Measurements from ENCODE around the gene TXNDC15.

The TXNDC15 gene

GRCh38 chr5:134943547-134943946 lies 69.4 kb downstream of the TXNDC15 start:
- in situ Hi-C loops (cut with HindIII; ENCODE audit: low sequenced_read_pairs), result no loop called here
- TF ChIP-seq CTCF (IDR thresholded peaks at IDR 0.05; ENCODE audit: low read depth, low read length), result no peak
- H3K4me3 ChIP-seq (ENCODE audit: low read depth, low read length), result no peak overlapping the region
- no peak for DNase-seq (ENCODE audit: low read depth, low spot score)

GRCh38 chr5:134944630-134945029 lies 70.5 kb downstream of the TXNDC15 start:
- H3K4me3 ChIP-seq (ENCODE audit: low read depth, low read length), result no peak overlapping the region
- in situ Hi-C loops (cut with HindIII; ENCODE audit: low sequenced_read_pairs), result no loop called here
- DNase-seq (ENCODE audit: low read depth, low spot score), result no peak

GRCh38 chr5:134945041-134945440 lies 70.9 kb downstream of the TXNDC15 start:
- TF ChIP-seq CTCF (IDR thresholded peaks at IDR 0.05; ENCODE audit: low read depth, low read length), result no peak
- no peak overlapping the region for H3K4me3 ChIP-seq (ENCODE audit: low read depth, low read length)
- no peak for DNase-seq (ENCODE audit: low read depth, low spot score)
- in situ Hi-C loops (cut with HindIII; ENCODE audit: low sequenced_read_pairs), result no loop called here

More at GRCh38 chr5:134944630-134945029, 70.5 kb downstream of the TXNDC15 start:
- TF ChIP-seq CTCF (IDR thresholded peaks at IDR 0.05; ENCODE audit: low read depth, low read length), result no peak

DNA sequence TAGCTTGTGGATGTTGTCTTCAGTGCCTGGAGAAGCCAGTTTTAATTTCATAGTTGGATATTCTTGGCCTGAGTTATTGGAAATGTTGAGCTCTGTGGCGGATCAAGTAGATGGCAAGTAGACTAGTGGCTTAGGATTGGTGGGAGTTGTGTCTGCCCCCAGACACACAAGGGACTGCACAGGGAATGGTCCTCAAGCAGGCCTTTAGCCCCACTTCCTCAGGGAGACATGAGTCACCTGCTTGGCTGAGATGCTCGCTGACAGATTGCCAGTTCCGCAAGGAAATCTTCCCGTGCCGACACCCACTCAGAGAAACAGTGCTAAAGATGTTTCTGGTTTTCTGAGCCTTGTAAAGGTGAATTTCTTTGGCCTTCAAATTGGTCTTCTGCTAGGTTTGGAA lies 74.7 kb downstream of the TXNDC15 start:
- in situ Hi-C loops (cut with HindIII; ENCODE audit: low sequenced_read_pairs), result no loop called here
- H3K4me3 ChIP-seq (ENCODE audit: low read depth, low read length), result no peak overlapping the region
- no peak for TF ChIP-seq CTCF (IDR thresholded peaks at IDR 0.05; ENCODE audit: low read depth, low read length)
- peak; percentile 29 for DNase-seq (ENCODE audit: low read depth, low spot score)

DNA sequence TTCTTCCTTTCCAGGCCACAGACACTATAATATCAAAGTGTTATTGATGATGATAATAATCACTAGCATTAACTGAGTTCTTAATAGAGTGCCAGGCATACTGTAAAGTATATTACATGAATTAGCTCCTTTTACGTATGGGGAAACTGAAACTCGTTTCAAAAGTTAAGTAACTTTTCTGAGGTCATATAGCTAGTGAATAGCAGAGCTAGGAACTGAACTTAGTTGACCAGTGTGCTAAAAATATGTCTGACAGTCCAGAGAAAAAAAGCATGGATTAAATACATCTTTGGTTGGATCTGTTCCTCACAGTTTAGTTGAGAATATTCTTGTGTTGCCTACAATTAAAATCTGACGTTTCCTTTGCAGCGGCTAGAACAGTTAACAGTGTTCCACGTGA lies 75.1 kb downstream of the TXNDC15 start:
- in situ Hi-C loops (cut with HindIII; ENCODE audit: low sequenced_read_pairs), result no loop called here
- no peak for TF ChIP-seq CTCF (IDR thresholded peaks at IDR 0.05; ENCODE audit: low read depth, low read length)
- H3K4me3 ChIP-seq (ENCODE audit: low read depth, low read length), result no peak overlapping the region
- no peak for DNase-seq (ENCODE audit: low read depth, low spot score)
